ENCODE results near the gene TRIP13.

- TF ChIP-seq EZH2 (IDR thresholded peaks at IDR 0.05) = no peak
- TF ChIP-seq POLR2AphosphoS5 (IDR thresholded peaks at IDR 0.05; ENCODE audit: borderline replicate concordance, low read depth, low read length) = no peak
- no peak for TF ChIP-seq FOXP2 (optimal IDR thresholded peaks at IDR 0.05; ENCODE audit: control extremely low read depth, extremely low read length, insufficient read depth)
These were observed 36.9 kb downstream of the TRIP13 start for GRCh38 chr5:929596-929995.
